Bronchial epithelial cell (primary cell): Measurements from ENCODE around the gene LST1. TPM values are rescaled to one million over a fixed set of nuclear protein-coding genes. Genes with fewer than 3 reads are reported as not detected.
A peak's percentile ranks its signal among the peaks of the same experiment; 100 is the strongest.

Experiments used
- DNase-seq: peaks from one replicate; pipeline ENCODE4 v3.0.0-alpha.2; 2010; ENCODE audit warnings: low read depth
- FAIRE-seq: peaks from 2 replicates; lab custom pipeline; 2011; peaks lifted over from hg19 to GRCh38; lab: Jason Lieb, UNC
- H3K27me3 ChIP-seq: 2 replicates; pipeline ENCODE4 v1.5.1; 2011; ENCODE audit warnings: low read length; ENCODE audit not compliant: control insufficient read depth, insufficient read depth
- H3K36me3 ChIP-seq: 2 replicates; pipeline ENCODE4 v1.5.1; 2011; ENCODE audit warnings: low read length; ENCODE audit not compliant: control insufficient read depth, insufficient read depth
- H3K4me3 ChIP-seq: 2 replicates; pipeline ENCODE4 v1.5.1; 2011; ENCODE audit warnings: mild to moderate bottlenecking, low read depth, low read length, control low read depth
- total RNA-seq: library from RNA; depleted of rRNA; stranded (reverse); fragments of >200 nt; gene quantifications from 2 replicates; pipeline ENCODE4 v1.2.1, GENCODE V29; 2014
- TF ChIP-seq, protein P1 (sequence below): IDR thresholded peaks from 2 replicates; pipeline ENCODE4 v1.5.1; 2011; ENCODE audit warnings: mild to moderate bottlenecking, moderate library complexity, low read length, control low read depth, inconsistent platforms; ENCODE audit not compliant: insufficient read depth, severe bottlenecking

Gene LST1
- total RNA-seq, 1 donor from 2014 or later = not detected

DNA sequence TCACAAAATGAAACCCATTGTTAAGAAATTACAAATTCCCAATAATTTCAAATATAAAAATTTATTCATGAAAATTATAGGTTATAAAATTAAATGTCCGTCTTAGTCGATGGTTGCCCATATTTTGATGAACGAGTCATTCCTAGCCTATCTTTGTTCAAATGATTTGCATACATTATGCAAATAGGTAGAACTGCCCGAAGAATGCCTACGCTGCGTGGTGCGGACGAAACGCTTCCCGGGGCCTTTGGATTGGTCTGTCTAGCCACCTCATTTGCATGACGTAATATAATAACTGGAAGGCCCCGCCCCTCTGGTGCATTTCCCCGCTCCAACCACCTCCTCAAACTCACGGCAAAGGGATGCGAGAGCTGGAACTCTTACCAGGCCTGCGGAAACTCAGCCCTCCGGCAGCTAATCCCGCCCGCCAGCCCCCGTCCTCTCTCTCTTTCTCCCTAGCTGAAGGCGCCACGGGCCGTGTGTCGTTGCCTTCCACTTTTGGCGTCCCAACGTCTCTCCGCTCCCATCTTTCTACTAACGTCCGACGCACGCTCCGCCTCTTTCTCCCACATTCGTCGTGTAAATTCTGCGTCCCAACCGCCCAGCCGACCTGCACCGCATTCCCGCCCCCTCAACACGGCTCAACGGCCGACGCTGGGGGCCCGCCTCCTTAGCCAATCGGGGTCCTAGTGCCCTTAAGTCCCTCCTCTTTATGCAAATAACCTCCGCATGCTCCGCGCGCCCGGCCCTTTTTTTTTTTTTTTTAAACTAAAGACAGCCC lies 33.9 kb downstream of the LST1 start:
- TF ChIP-seq, protein P1, sequence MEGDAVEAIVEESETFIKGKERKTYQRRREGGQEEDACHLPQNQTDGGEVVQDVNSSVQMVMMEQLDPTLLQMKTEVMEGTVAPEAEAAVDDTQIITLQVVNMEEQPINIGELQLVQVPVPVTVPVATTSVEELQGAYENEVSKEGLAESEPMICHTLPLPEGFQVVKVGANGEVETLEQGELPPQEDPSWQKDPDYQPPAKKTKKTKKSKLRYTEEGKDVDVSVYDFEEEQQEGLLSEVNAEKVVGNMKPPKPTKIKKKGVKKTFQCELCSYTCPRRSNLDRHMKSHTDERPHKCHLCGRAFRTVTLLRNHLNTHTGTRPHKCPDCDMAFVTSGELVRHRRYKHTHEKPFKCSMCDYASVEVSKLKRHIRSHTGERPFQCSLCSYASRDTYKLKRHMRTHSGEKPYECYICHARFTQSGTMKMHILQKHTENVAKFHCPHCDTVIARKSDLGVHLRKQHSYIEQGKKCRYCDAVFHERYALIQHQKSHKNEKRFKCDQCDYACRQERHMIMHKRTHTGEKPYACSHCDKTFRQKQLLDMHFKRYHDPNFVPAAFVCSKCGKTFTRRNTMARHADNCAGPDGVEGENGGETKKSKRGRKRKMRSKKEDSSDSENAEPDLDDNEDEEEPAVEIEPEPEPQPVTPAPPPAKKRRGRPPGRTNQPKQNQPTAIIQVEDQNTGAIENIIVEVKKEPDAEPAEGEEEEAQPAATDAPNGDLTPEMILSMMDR = no peak
- peaks cover 13% of the 10 kb centered on the region for H3K36me3 ChIP-seq
- no peaks in the 10 kb centered on the region for H3K27me3 ChIP-seq
- no peak for FAIRE-seq
- H3K4me3 ChIP-seq = peak overlapping the region; percentile 73
- DNase-seq = peak; percentile 95

DNA sequence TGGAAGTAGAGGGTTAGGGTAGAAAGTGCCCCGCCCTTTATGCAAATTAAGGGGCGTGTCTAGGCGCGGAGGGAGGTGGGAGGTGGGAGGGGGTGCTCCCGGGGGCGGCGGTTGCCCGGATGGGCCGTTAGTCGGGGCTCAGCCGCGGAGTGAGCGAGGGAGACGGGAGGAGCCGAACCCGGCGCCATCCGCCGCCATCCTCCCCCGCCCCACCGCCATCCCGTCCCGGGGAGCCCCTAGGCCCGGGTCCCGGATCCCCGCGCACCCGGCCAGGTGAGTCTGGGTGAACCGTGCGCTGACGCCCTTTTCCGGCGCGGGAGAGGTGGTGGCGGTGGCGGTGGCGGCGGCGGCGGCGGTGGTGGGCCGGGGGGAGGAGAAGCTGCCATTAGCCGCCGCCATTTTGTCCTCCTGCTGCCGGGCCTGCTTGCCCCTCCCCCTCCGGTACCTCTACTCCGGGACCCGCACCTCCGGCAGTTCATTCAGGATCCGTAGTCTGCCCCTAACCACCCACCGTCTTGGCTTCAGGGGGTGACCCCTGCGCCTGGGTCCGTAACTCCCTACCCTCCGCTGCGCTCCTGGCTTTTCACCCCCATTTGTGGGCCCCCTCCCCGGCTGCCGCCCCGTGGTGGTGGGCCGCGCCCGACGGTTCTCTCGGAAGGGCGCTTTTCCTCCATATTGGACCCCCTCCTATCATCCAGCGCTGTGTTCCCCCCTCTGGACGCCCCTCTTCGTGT lies 34.7 kb downstream of the LST1 start, which contains the start of gene PRRC2A:
TSS of gene PRRC2A (plus strand) at position 130 of the 734 bp plus-strand sequence. CDS start 2,075 bp downstream, outside the sequence.
- no peak for FAIRE-seq
- DNase-seq = no peak

DNA sequence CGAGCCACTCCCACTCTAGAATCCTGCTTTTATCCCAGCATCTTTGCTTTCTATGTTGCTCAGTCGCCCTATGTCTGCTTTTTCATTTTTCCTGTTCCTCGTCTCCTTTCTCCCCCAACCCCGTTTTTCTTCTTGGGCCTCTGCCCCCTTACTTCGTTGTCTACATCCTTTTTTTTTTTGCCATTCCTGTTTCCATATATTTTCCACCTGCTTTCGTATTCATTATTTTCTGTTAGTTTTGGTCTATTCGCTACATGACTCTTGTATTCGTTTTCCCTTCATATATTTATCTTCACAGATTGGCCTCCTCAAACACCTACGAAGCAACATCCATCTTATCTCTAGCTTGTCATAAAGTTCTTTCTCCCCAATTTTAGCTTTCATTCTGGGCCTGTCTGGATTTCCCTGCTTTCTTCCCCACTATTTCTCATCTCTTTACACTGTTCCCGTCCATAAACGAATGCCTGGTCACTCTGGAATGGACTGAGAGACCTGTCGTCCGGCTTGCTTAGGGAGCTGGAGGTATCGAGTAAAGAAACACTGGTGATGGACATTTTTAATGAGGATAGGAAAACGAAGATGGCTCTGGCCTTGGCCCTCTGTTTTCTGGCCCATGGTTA lies 35.4 kb downstream of the LST1 start:
- peak overlapping the region; percentile 73 for H3K4me3 ChIP-seq
- TF ChIP-seq, protein P1 = no peak
- no peaks in the 10 kb centered on the region for H3K27me3 ChIP-seq
- peaks cover 26% of the 10 kb centered on the region for H3K36me3 ChIP-seq
- no peak for DNase-seq
- no peak for FAIRE-seq

More for the DNA sequence above, 34.7 kb downstream of the LST1 start, which contains the start of gene PRRC2A:
- TF ChIP-seq, protein P1 = no peak
- H3K36me3 ChIP-seq = peaks cover 20% of the 10 kb centered on the region
- H3K4me3 ChIP-seq = peak within 1 kb of the TSS; percentile 73
- no peaks in the 10 kb centered on the region for H3K27me3 ChIP-seq

DNA sequence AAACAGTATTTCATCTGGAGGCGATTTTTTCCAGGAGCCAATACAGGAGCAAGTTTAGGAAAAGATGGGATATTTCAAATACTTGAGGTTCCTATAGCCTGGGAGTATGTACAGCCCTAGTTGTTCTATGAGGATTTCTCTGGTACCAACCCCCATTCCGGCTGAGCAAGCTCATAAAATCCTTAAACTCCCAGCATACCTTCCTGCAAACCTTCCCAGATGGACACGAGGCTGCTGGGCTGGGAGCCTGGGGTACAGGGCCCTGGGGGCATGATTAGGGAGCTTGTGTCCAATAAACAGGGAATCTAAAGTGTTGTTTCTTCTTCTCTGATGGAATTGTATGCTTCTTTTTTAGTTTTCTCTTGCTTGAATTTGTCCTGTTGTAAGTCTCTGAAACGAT lies 35.9 kb downstream of the LST1 start:
- FAIRE-seq (no peak), DNase-seq (no peak)
- Histone ChIP-seq H3K27me3 (no peaks in the 10 kb centered on the region), H3K4me3 (peak overlapping the region; percentile 73), H3K36me3 (peaks cover 30% of the 10 kb centered on the region)
- TF ChIP-seq, protein P1 = no peak

DNA sequence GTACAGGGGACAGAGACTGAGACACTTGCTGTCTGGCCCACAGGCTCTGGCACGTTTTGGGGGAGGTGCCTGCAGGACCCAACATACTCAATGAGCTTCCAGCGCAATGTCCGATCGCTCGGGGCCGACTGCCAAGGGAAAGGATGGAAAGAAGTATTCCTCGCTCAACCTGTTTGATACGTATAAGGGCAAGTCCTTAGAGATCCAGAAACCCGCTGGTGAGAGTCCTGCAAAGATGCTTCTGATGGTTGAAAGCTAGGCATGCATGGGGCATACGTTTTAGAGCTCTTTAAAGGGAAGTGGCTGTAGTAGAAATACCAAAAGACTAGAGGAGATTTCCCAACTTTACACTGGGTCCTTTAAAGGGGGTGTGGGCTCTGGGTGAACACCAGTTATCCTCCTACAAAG lies 36.6 kb downstream of the LST1 start:
- Histone ChIP-seq H3K27me3 (no peaks in the 10 kb centered on the region), H3K4me3 (no peak overlapping the region), H3K36me3 (peaks cover 35% of the 10 kb centered on the region)
- peak; percentile 63 for DNase-seq
- no peak for FAIRE-seq
- TF ChIP-seq, protein P1 = no peak
